ENCODE results near the gene ETS2.

- TF ChIP-seq CTCF (IDR thresholded peaks at IDR 0.05) (no peak), POLR2AphosphoS5 (IDR thresholded peaks at IDR 0.05) (no peak), POLR2A (IDR thresholded peaks at IDR 0.05) (no peak)
These were observed 7.2 kb upstream of the ETS2 start for GRCh38 chr21:38798481-38798882.
